HG02623 (cell line): Measurements from ENCODE around the gene CPSF6.
"Not testable (repeated sequence)": the region's sequence is repeated elsewhere in the genome, so short reads cannot be mapped to it uniquely, and the experiment has no call there.

Experiments
- ATAC-seq: cut with Tn5 transposase; IDR thresholded peaks from one replicate; pipeline ENCODE4 v1.9.1; 2021; ENCODE audit warnings: moderate library complexity; ENCODE audit not compliant: unreplicated experiment

CPSF6 gene

GRCh38 chr12:69254862-69255261 lies 15.5 kb downstream of the CPSF6 start:
- no peak for ATAC-seq

- ATAC-seq: no peak
Observed at GRCh38 chr12:69258655-69259054, 19.3 kb downstream of the CPSF6 start.

- ATAC-seq: no peak
Observed at GRCh38 chr12:69262264-69262974, 23.1 kb downstream of the CPSF6 start.

- ATAC-seq: no peak
Observed at GRCh38 chr12:69265205-69265604, 25.8 kb downstream of the CPSF6 start.

GRCh38 chr12:69265633-69266032 lies 26.3 kb downstream of the CPSF6 start:
- not testable (repeated sequence) for ATAC-seq

- ATAC-seq: no peak
Observed at GRCh38 chr12:69266036-69266635, 26.8 kb downstream of the CPSF6 start.

- no peak for ATAC-seq
Observed at GRCh38 chr12:69269736-69270135, 30.4 kb downstream of the CPSF6 start.

GRCh38 chr12:69272511-69272910 lies 33.1 kb downstream of the CPSF6 start:
- no peak for ATAC-seq

- ATAC-seq: no peak
Observed at GRCh38 chr12:69274861-69275260, 35.5 kb downstream of the CPSF6 start.

- ATAC-seq: no peak
Observed at GRCh38 chr12:69275471-69275891, 36.1 kb downstream of the CPSF6 start.

- ATAC-seq: no peak
Observed at GRCh38 chr12:69278814-69279782, 39.7 kb downstream of the CPSF6 start.

- peak; percentile 43 for ATAC-seq
Observed at GRCh38 chr12:69284131-69284530, 44.8 kb downstream of the CPSF6 start.

- ATAC-seq: no peak
Observed at GRCh38 chr12:69287556-69287955, 48.2 kb downstream of the CPSF6 start.

- peak; percentile 99 for ATAC-seq
Observed at GRCh38 chr12:69290545-69291277, 51.3 kb downstream of the CPSF6 start.

GRCh38 chr12:69291278-69291593 lies 51.9 kb downstream of the CPSF6 start:
- no peak for ATAC-seq

- no peak for ATAC-seq
Observed at GRCh38 chr12:69298133-69298532, 58.8 kb downstream of the CPSF6 start.

- ATAC-seq: no peak
Observed at GRCh38 chr12:69298947-69299346, 59.6 kb downstream of the CPSF6 start.

- no peak for ATAC-seq
Observed at GRCh38 chr12:69304284-69304683, 64.9 kb downstream of the CPSF6 start.

- ATAC-seq: no peak
Observed at GRCh38 chr12:69309461-69309860, 70.1 kb downstream of the CPSF6 start.

GRCh38 chr12:69313209-69313608 lies 73.8 kb downstream of the CPSF6 start:
- no peak for ATAC-seq

GRCh38 chr12:69316784-69317183 lies 77.4 kb downstream of the CPSF6 start:
- ATAC-seq: not testable (repeated sequence)
